ENCODE measurements around the gene COQ10A. TPM values are rescaled to one million over a fixed set of nuclear protein-coding genes. Genes with fewer than 3 reads are reported as not detected.

Gene COQ10A
- total RNA-seq (10 to 100 TPM; 29.9 to 38.4 (median 31.9) TPM), total RNA-seq (9.8 to 43.2 (median 25.1) reads per million in 29 experiments)
- total RNA-seq (2013): 20.0 TPM

GRCh38 chr12:56266693-56267442 is at the start of gene COQ10A:
Gene COQ10A (plus strand): TSS chr12:56266942. CDS start chr12:56267119, 177 bp downstream.
- Mint-ChIP-seq H3K4me1 (peaks cover 18 to 21% (median 21%) of the 10 kb centered on the region in 3 donors), H3K27me3 (no peaks in the 10 kb centered on the region), H3K4me3 (peak within 1 kb of the TSS; percentile 83 to 89 (median 89)), H3K27ac (peak within 1 kb of the TSS; percentile 97), H3K9me3 (no peaks in the 10 kb centered on the region), H3K36me3 (peaks cover 12% of the 10 kb centered on the region)
- H3K4me3 ChIP-seq (ENCODE audit: control insufficient read depth in 1 of 2, extremely low read depth in 1 of 2, low read length in 1 of 2): peak within 1 kb of the TSS; percentile 63 to 91
- ChIA-PET CTCF (interaction anchor here (0.6 to 2.5 kb wide), 15 partner anchors 9 to 1400 kb away, joined by 3 to 13 read pairs (median 3); partner anchors contain the start of genes ANKRD52 (in 1 of the 2), CS (in 1 of the 2), ESYT1 (in 1 of the 2) and PA2G4 (in 1 of the 2)), POLR2A (interaction anchor here in 1 of 2 donors (0.5 to 1.0 kb wide), 5 partner anchors 9 to 192 kb away, joined by 3 to 4 read pairs (median 3); partner anchors contain the start of genes ANKRD52 and RPL41)
- peaks cover 5 to 19% of the 10 kb centered on the region in 2 experiments for H3K4me1 ChIP-seq (ENCODE audit: control insufficient read depth in 1 of 2, extremely low read depth in 1 of 2, insufficient read depth in 2 of 2, low read length in 2 of 2)
- no peaks in the 10 kb centered on the region for H3K9me3 ChIP-seq
- H3K27ac ChIP-seq (ENCODE audit: low read length): peak within 1 kb of the TSS; percentile 94
- DNase-seq (peak; percentile 79 to 94 (median 88)), ATAC-seq (replicated peaks in 1 of 4) (peak; percentile 87 to 92 (median 90))
- no peaks in the 10 kb centered on the region for H3K27me3 ChIP-seq (replicated peaks in 1 of 2; ENCODE audit: control insufficient read depth in 2 of 2, extremely low read depth in 1 of 2, insufficient read depth in 2 of 2, low read length in 1 of 2)
- H3K36me3 ChIP-seq (ENCODE audit: control insufficient read depth in 2 of 2, extremely low read depth in 1 of 2, insufficient read depth in 1 of 2, low read length in 1 of 2): peaks cover 0 to 23% of the 10 kb centered on the region in 2 donors
- under 1% methylated on average over 65 of the region's 68 CpGs for WGBS (ENCODE audit: insufficient coverage)

DNA sequence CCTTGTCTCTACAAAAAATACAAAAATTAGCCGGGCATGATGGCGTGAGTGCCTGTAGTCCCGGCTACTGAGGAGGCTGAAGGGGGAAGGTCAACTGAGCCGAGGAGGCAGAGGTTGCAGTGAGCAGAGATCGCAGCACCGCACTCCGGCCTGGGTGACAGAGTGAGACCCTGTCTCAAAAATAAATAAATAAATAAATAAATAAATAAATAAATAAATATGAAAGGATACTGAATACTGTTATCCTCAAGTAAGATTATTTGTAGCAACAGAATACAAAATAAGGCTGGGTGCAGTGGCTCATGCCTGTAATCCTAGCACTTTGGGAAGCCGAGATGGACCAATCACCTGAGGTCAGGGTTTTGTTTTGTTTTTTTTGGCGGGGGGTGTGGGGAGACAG is 46.9 kb upstream of the COQ10A start:
- CTCF ChIA-PET: no interaction called here
- no peak for ATAC-seq (replicated peaks in 1 of 4)
- POLR2A ChIA-PET: no interaction called here
- DNase-seq: no peak
- Mint-ChIP-seq H3K27me3 (no peaks in the 10 kb centered on the region), H3K27ac (no peak overlapping the region), H3K36me3 (peaks cover 5% of the 10 kb centered on the region), H3K4me1 (peaks cover 48 to 50% (median 50%) of the 10 kb centered on the region in 3 donors), H3K9me3 (no peaks in the 10 kb centered on the region), H3K4me3 (peak overlapping the region; percentile 19 to 47 (median 31))
- WGBS (ENCODE audit: insufficient coverage): 100% methylated on average over 2 of the region's 9 CpGs
- peaks cover 3 to 13% of the 10 kb centered on the region in 2 donors for H3K36me3 ChIP-seq (ENCODE audit: control insufficient read depth in 2 of 2, extremely low read depth in 1 of 2, insufficient read depth in 1 of 2, low read length in 1 of 2)
- no peaks in the 10 kb centered on the region for H3K9me3 ChIP-seq
- H3K27me3 ChIP-seq (replicated peaks in 1 of 2; ENCODE audit: control insufficient read depth in 2 of 2, extremely low read depth in 1 of 2, insufficient read depth in 2 of 2, low read length in 1 of 2): no peaks in the 10 kb centered on the region
- H3K4me1 ChIP-seq (ENCODE audit: control insufficient read depth in 1 of 2, extremely low read depth in 1 of 2, insufficient read depth in 2 of 2, low read length in 2 of 2): peaks cover 18 to 49% of the 10 kb centered on the region in 2 experiments
- H3K27ac ChIP-seq (ENCODE audit: low read length): no peak overlapping the region
- no peak overlapping the region for H3K4me3 ChIP-seq (ENCODE audit: control insufficient read depth in 1 of 2, extremely low read depth in 1 of 2, low read length in 1 of 2)

DNA sequence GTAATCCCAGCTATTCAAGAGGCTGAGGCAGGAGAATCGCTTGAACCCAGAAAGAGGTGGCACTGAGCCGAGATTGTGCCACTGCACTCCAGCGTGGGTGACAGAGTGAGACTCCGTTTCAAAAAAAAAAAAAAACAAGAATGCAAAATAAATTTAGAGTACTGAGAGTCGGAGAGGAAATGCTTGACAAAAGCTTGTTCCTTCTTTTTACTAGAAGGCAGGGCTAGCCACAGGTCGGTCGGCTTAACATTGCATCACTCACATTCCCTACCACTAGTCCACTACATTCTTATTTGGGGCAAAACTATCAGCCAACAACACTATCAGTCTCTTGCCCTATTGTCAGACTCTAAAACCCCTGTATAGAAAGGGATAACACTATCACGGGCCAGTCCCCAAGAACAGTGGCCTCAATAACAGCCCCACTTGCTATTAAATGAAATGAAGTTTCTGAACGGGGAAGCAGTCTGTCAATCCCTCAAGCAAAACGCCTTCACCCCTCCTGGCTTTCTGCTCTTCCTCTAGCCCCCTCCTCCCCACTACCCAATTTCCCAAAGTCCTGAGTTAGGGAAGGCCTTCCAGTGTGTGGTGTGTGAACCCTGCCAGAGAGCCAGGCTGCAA is 46.0 kb upstream of the COQ10A start:
- Histone ChIP-seq H3K4me1 (ENCODE audit: control insufficient read depth in 1 of 2, extremely low read depth in 1 of 2, insufficient read depth in 2 of 2, low read length in 2 of 2) (peaks cover 18 to 54% of the 10 kb centered on the region in 2 experiments), H3K27me3 (replicated peaks in 1 of 2; ENCODE audit: control insufficient read depth in 2 of 2, extremely low read depth in 1 of 2, insufficient read depth in 2 of 2, low read length in 1 of 2) (no peaks in the 10 kb centered on the region), H3K9me3 (no peaks in the 10 kb centered on the region), H3K4me3 (ENCODE audit: control insufficient read depth in 1 of 2, extremely low read depth in 1 of 2, low read length in 1 of 2) (peak overlapping the region; percentile 98), H3K27ac (ENCODE audit: low read length) (peak overlapping the region; percentile 94), H3K36me3 (ENCODE audit: control insufficient read depth in 2 of 2, extremely low read depth in 1 of 2, insufficient read depth in 1 of 2, low read length in 1 of 2) (peaks cover 3 to 9% of the 10 kb centered on the region in 2 donors)
- no peak for ATAC-seq (replicated peaks in 1 of 4)
- Mint-ChIP-seq H3K4me1 (peaks cover 55 to 56% (median 56%) of the 10 kb centered on the region in 3 donors), H3K36me3 (no peaks in the 10 kb centered on the region), H3K27me3 (no peaks in the 10 kb centered on the region), H3K27ac (peak overlapping the region; percentile 98 to 99), H3K9me3 (no peaks in the 10 kb centered on the region), H3K4me3 (peak overlapping the region; percentile 98 to 100 (median 98))
- peak in 2 of 35 experiments; percentile 8 to 23 for DNase-seq
- ChIA-PET CTCF (interaction anchor here in 1 of 2 donors (0.7 to 3.0 kb wide), 3 partner anchors 15 to 140 kb away, joined by 3 to 36 read pairs (median 21); partner anchors contain the start of gene SMARCC2), POLR2A (no interaction called here)
- 13% methylated on average over 3 of the region's 10 CpGs for WGBS (ENCODE audit: insufficient coverage)

DNA sequence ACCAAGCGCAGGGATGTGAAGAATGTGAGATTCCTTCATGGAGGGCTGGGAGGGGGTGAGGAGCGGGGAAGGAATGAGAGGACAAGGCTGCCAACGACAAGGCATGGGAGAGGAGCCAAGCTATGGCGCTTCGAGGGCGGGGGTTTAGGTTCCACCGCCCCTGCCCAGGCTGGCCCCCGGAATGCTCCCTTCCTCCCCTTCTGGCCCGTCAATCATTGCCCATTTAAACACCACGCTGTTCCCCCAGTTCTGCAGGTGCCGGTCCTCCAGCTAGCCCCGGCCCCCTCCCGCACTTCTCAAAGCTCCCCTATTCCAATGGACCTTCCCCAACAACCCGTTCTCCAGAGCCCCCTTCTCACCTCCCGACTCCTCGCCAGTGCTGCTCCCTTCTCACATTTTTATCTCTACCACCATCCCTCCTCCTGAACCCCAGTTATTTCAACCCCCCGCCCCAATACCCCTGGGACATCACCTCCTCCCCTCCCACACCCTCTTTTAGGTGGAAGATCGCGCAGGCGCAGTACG is 45.4 kb upstream of the COQ10A start:
- peak overlapping the region; percentile 98 to 100 (median 98) for H3K4me3 Mint-ChIP-seq
- Histone ChIP-seq H3K4me3 (ENCODE audit: control insufficient read depth in 1 of 2, extremely low read depth in 1 of 2, low read length in 1 of 2) (peak overlapping the region; percentile 98), H3K9me3 (no peaks in the 10 kb centered on the region), H3K4me1 (ENCODE audit: control insufficient read depth in 1 of 2, extremely low read depth in 1 of 2, insufficient read depth in 2 of 2, low read length in 2 of 2) (peaks cover 18 to 54% of the 10 kb centered on the region in 2 experiments), H3K27me3 (replicated peaks in 1 of 2; ENCODE audit: control insufficient read depth in 2 of 2, extremely low read depth in 1 of 2, insufficient read depth in 2 of 2, low read length in 1 of 2) (no peaks in the 10 kb centered on the region), H3K36me3 (ENCODE audit: control insufficient read depth in 2 of 2, extremely low read depth in 1 of 2, insufficient read depth in 1 of 2, low read length in 1 of 2) (peaks cover 3 to 5% of the 10 kb centered on the region in 2 donors), H3K27ac (ENCODE audit: low read length) (peak overlapping the region; percentile 94)
- H3K27me3 Mint-ChIP-seq: no peaks in the 10 kb centered on the region
- peaks cover 52 to 55% (median 53%) of the 10 kb centered on the region in 3 donors for H3K4me1 Mint-ChIP-seq
- peak overlapping the region; percentile 98 to 99 for H3K27ac Mint-ChIP-seq
- POLR2A ChIA-PET: interaction anchor here (0.9 to 1.7 kb wide), 5 partner anchors 61 to 139 kb away, joined by 3 to 10 read pairs (median 5); partner anchors contain the start of genes ESYT1 (in 1 of the 2), PA2G4 (in 1 of the 2), STAT2 (in 1 of the 2) and ZC3H10 (in 1 of the 2)
- CTCF ChIA-PET: interaction anchor here (0.6 to 3.0 kb wide), 24 partner anchors 8 to 483 kb away, joined by 3 to 36 read pairs (median 5); partner anchors contain the start of genes COQ10A (in 1 of the 2), ESYT1 (in 1 of the 2), MYL6B (in 1 of the 2) and ORMDL2 (in 1 of the 2)
- WGBS (ENCODE audit: insufficient coverage): 0% methylated on average over 15 of the region's 21 CpGs
- ATAC-seq (replicated peaks in 1 of 4) (peak; percentile 22 to 50 (median 28)), DNase-seq (peak in 1 of 35 experiments; percentile 17)
- H3K9me3 Mint-ChIP-seq: no peaks in the 10 kb centered on the region
- peaks cover 2% of the 10 kb centered on the region for H3K36me3 Mint-ChIP-seq

GRCh38 chr12:56221757-56222530 is 44.8 kb upstream of the COQ10A start, which contains the start of gene RNF41:
Gene RNF41 (minus strand): TSS chr12:56221922. CDS start chr12:56214047, 7,875 bp downstream.
- peaks cover 45 to 52% (median 49%) of the 10 kb centered on the region in 3 donors for H3K4me1 Mint-ChIP-seq
- POLR2A ChIA-PET: interaction anchor here (0.6 to 1.7 kb wide), 9 partner anchors 8 to 195 kb away, joined by 3 to 10 read pairs (median 5); partner anchors contain the start of genes ESYT1 (in 1 of the 2), PA2G4 (in 1 of the 2), SMARCC2 (in 1 of the 2) and STAT2 (in 1 of the 2)
- H3K27ac Mint-ChIP-seq: peak within 1 kb of the TSS; percentile 98 to 99
- no peaks in the 10 kb centered on the region for H3K9me3 Mint-ChIP-seq
- no peaks in the 10 kb centered on the region for H3K9me3 ChIP-seq
- DNase-seq (peak; percentile 80 to 96 (median 89)), ATAC-seq (replicated peaks in 1 of 4) (peak; percentile 81 to 85 (median 82))
- peak within 1 kb of the TSS; percentile 94 for H3K27ac ChIP-seq (ENCODE audit: low read length)
- H3K36me3 Mint-ChIP-seq: peaks cover 2% of the 10 kb centered on the region
- H3K27me3 ChIP-seq (replicated peaks in 1 of 2; ENCODE audit: control insufficient read depth in 2 of 2, extremely low read depth in 1 of 2, insufficient read depth in 2 of 2, low read length in 1 of 2): no peaks in the 10 kb centered on the region
- H3K4me3 Mint-ChIP-seq: peak within 1 kb of the TSS; percentile 98 to 100 (median 98)
- WGBS (ENCODE audit: insufficient coverage): under 1% methylated on average over 18 of the region's 42 CpGs
- H3K36me3 ChIP-seq (ENCODE audit: control insufficient read depth in 2 of 2, extremely low read depth in 1 of 2, insufficient read depth in 1 of 2, low read length in 1 of 2): peaks cover 2% of the 10 kb centered on the region in 2 donors
- H3K4me1 ChIP-seq (ENCODE audit: control insufficient read depth in 1 of 2, extremely low read depth in 1 of 2, insufficient read depth in 2 of 2, low read length in 2 of 2): peaks cover 18 to 54% of the 10 kb centered on the region in 2 experiments
- H3K4me3 ChIP-seq (ENCODE audit: control insufficient read depth in 1 of 2, extremely low read depth in 1 of 2, low read length in 1 of 2): peak within 1 kb of the TSS; percentile 98
- no peaks in the 10 kb centered on the region for H3K27me3 Mint-ChIP-seq
- CTCF ChIA-PET: interaction anchor here (0.5 to 3.0 kb wide), 41 partner anchors 7 to 1301 kb away, joined by 3 to 36 read pairs (median 4); partner anchors contain the start of genes SMARCC2 (in 2 of the 2), ANKRD52 (in 1 of the 2), COQ10A (in 1 of the 2) and CS (in 1 of the 2)
